Nephron (organoid): ENCODE results near the gene NINJ2.

ENCODE experiments used
- H3K27ac Mint-ChIP-seq, 3 experiments: 2 replicates each; pipeline ENCODE4 v1.8.0; 2020; ENCODE audit warnings: mixed read lengths in 3 of 3, mild to moderate bottlenecking in 2 of 3, moderate library complexity in 1 of 3
- H3K27me3 Mint-ChIP-seq: 2 replicates; pipeline ENCODE4 v1.8.0; 2021; ENCODE audit warnings: low read depth, mild to moderate bottlenecking, moderate library complexity, mixed read lengths
- H3K36me3 Mint-ChIP-seq: 2 replicates; pipeline ENCODE4 v1.8.0; 2020; ENCODE audit warnings: low read depth, mixed read lengths
- H3K4me1 Mint-ChIP-seq: 2 replicates; pipeline ENCODE4 v1.8.0; 2020; ENCODE audit warnings: mixed read lengths
- H3K4me3 Mint-ChIP-seq, 3 experiments: 2 replicates each; pipeline ENCODE4 v1.8.0; 2020; ENCODE audit warnings: mild to moderate bottlenecking in 3 of 3, mixed read lengths in 3 of 3, moderate library complexity in 2 of 3
- H3K9me3 Mint-ChIP-seq: 2 replicates; pipeline ENCODE4 v1.8.0; 2020; ENCODE audit warnings: mixed read lengths
- TF ChIP-seq, protein P1 (sequence below), 3 experiments: fragments of 200-600 bp; sonication (generic); IDR thresholded peaks; one replicate each; pipeline ENCODE4 v1.5.0; 2021; ENCODE audit warnings: antibody characterized with exemption in 3 of 3; ENCODE audit not compliant: unreplicated experiment in 3 of 3

NINJ2 gene

GRCh38 chr12:614411-614970 lies 48.8 kb downstream of the NINJ2 start:
- TF ChIP-seq, protein P1, sequence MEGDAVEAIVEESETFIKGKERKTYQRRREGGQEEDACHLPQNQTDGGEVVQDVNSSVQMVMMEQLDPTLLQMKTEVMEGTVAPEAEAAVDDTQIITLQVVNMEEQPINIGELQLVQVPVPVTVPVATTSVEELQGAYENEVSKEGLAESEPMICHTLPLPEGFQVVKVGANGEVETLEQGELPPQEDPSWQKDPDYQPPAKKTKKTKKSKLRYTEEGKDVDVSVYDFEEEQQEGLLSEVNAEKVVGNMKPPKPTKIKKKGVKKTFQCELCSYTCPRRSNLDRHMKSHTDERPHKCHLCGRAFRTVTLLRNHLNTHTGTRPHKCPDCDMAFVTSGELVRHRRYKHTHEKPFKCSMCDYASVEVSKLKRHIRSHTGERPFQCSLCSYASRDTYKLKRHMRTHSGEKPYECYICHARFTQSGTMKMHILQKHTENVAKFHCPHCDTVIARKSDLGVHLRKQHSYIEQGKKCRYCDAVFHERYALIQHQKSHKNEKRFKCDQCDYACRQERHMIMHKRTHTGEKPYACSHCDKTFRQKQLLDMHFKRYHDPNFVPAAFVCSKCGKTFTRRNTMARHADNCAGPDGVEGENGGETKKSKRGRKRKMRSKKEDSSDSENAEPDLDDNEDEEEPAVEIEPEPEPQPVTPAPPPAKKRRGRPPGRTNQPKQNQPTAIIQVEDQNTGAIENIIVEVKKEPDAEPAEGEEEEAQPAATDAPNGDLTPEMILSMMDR (IDR thresholded peaks at IDR 0.05; ENCODE audit: unreplicated experiment in 3 of 3): peak in 2 of 3 experiments; percentile 24 to 31
- Mint-ChIP-seq H3K36me3 (no peaks in the 10 kb centered on the region), H3K4me3 (no peak overlapping the region), H3K9me3 (no peaks in the 10 kb centered on the region), H3K27me3 (peaks cover 28% of the 10 kb centered on the region), H3K27ac (no peak overlapping the region), H3K4me1 (peaks cover 12% of the 10 kb centered on the region)

DNA sequence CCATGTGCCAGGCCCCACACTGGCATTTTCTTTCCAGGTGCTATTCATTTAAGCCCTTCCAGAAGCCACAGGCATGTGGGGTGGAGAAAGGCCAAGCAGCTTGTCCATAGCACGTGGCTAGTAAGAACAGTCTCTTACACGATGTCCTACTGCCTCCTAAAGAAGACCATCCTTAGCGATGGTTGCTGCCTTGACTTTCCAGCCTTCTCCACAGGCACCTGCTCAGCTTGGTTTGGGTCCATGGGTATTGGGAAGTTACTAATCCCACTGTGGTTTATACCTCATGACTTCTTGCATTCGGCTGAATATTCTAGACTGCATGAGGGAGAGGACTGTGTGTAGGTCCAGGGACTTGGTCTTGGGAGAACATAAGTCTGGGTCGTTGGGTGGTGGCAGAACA lies 49.2 kb downstream of the NINJ2 start:
- TF ChIP-seq, protein P1 (IDR thresholded peaks at IDR 0.05; ENCODE audit: unreplicated experiment in 3 of 3): no peak
- H3K27me3 Mint-ChIP-seq: peaks cover 26% of the 10 kb centered on the region
- no peak overlapping the region for H3K4me3 Mint-ChIP-seq
- no peaks in the 10 kb centered on the region for H3K9me3 Mint-ChIP-seq
- H3K36me3 Mint-ChIP-seq: no peaks in the 10 kb centered on the region
- H3K27ac Mint-ChIP-seq: no peak overlapping the region
- peaks cover 12% of the 10 kb centered on the region for H3K4me1 Mint-ChIP-seq

- Mint-ChIP-seq H3K27ac (no peak overlapping the region), H3K4me1 (peaks cover 16% of the 10 kb centered on the region), H3K36me3 (no peaks in the 10 kb centered on the region), H3K4me3 (no peak overlapping the region), H3K9me3 (no peaks in the 10 kb centered on the region), H3K27me3 (peaks cover 24% of the 10 kb centered on the region)
- TF ChIP-seq, protein P1 (IDR thresholded peaks at IDR 0.05; ENCODE audit: unreplicated experiment in 3 of 3): no peak
These were observed 50.4 kb downstream of the NINJ2 start for GRCh38 chr12:612886-613285.

- peaks cover 17% of the 10 kb centered on the region for H3K4me1 Mint-ChIP-seq
- H3K4me3 Mint-ChIP-seq: no peak overlapping the region
- H3K36me3 Mint-ChIP-seq: no peaks in the 10 kb centered on the region
- H3K27ac Mint-ChIP-seq: no peak overlapping the region
- peaks cover 26% of the 10 kb centered on the region for H3K27me3 Mint-ChIP-seq
- TF ChIP-seq, protein P1 (IDR thresholded peaks at IDR 0.05; ENCODE audit: unreplicated experiment in 3 of 3): no peak
- no peaks in the 10 kb centered on the region for H3K9me3 Mint-ChIP-seq
These were observed 51.0 kb downstream of the NINJ2 start for GRCh38 chr12:612293-612692.

DNA sequence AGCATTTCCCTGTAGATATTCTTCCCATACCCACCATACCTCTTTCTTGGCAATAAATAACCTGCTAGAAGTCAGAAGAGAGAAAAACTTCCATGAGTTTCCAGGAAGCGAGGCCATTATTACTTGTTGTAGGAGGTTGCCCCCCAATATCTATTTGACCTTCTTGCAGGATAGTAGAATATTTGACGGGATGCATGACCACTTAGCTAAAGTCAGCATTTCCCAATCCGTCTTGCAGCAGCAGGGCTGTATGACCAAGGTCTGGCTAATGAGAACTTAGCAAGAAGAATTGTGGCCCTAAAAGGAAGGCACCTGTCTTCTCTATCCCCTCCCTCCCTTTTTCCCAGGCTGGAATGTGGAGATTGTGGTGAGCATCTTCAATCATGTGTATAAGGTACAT lies 51.5 kb downstream of the NINJ2 start:
- Mint-ChIP-seq H3K27me3 (peaks cover 21% of the 10 kb centered on the region), H3K4me1 (peaks cover 16% of the 10 kb centered on the region), H3K36me3 (no peaks in the 10 kb centered on the region), H3K27ac (no peak overlapping the region), H3K9me3 (no peaks in the 10 kb centered on the region), H3K4me3 (no peak overlapping the region)
- TF ChIP-seq, protein P1 (IDR thresholded peaks at IDR 0.05; ENCODE audit: unreplicated experiment in 3 of 3): no peak

DNA sequence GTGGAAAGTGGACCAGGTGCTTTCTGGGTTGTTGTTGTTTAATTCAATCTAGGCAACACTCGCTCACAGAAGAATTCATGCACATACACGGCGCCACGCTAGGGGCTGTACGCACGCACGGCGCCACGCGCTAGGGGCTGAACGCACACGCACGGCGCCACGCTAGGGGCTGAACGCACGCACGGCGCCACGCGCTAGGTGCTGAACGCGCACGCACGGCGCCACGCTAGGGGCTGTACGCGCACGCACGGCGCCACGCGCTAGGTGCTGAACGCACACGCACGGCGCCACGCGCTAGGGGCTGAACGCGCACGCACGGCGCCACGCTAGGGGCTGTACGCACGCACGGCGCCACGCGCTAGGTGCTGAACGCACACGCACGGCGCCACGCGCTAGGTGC lies 54.3 kb downstream of the NINJ2 start:
- TF ChIP-seq, protein P1 (IDR thresholded peaks at IDR 0.05; ENCODE audit: unreplicated experiment in 3 of 3): no peak
- H3K27me3 Mint-ChIP-seq: peaks cover 8% of the 10 kb centered on the region
- H3K36me3 Mint-ChIP-seq: no peaks in the 10 kb centered on the region
- H3K27ac Mint-ChIP-seq: no peak overlapping the region
- H3K4me3 Mint-ChIP-seq: no peak overlapping the region
- peaks cover 11% of the 10 kb centered on the region for H3K4me1 Mint-ChIP-seq
- H3K9me3 Mint-ChIP-seq: no peaks in the 10 kb centered on the region
